8988T (cell line): ENCODE results near the gene HSPA4.
"Not testable (repeated sequence)": the region's sequence is repeated elsewhere in the genome, so short reads cannot be mapped to it uniquely, and the experiment has no call there.

ENCODE experiments used
- DNase-seq: peaks from one replicate; pipeline ENCODE4 v3.0.0; 2011

Gene HSPA4

GRCh38 chr5:133051061-133051541, 712 bp upstream of the HSPA4 start:
- DNase-seq: no peak

- no peak for DNase-seq
Measured at GRCh38 chr5:133052317-133053175, 733 bp downstream of the HSPA4 start.

GRCh38 chr5:133053448-133053847, 1.6 kb downstream of the HSPA4 start:
- no peak for DNase-seq

- DNase-seq: no peak
Measured at GRCh38 chr5:133054697-133055471, 3.1 kb downstream of the HSPA4 start.

GRCh38 chr5:133056891-133057290, 5.1 kb downstream of the HSPA4 start:
- no peak for DNase-seq

- DNase-seq: no peak
Measured at GRCh38 chr5:133059621-133060020, 7.8 kb downstream of the HSPA4 start.

GRCh38 chr5:133062276-133062675, 10.5 kb downstream of the HSPA4 start:
- no peak for DNase-seq

- DNase-seq: no peak
Measured at GRCh38 chr5:133063965-133064364, 12.2 kb downstream of the HSPA4 start.

GRCh38 chr5:133065471-133065870, 13.7 kb downstream of the HSPA4 start:
- DNase-seq: no peak

- no peak for DNase-seq
Measured at GRCh38 chr5:133066045-133066444, 14.2 kb downstream of the HSPA4 start.

GRCh38 chr5:133072021-133072420, 20.2 kb downstream of the HSPA4 start:
- DNase-seq: no peak

- no peak for DNase-seq
Measured at GRCh38 chr5:133075572-133076536, 24.0 kb downstream of the HSPA4 start.

GRCh38 chr5:133079048-133079447, 27.2 kb downstream of the HSPA4 start:
- DNase-seq: no peak

GRCh38 chr5:133081036-133081435, 29.2 kb downstream of the HSPA4 start:
- DNase-seq: no peak

GRCh38 chr5:133081703-133082102, 29.9 kb downstream of the HSPA4 start:
- DNase-seq: no peak

GRCh38 chr5:133082128-133082527, 30.3 kb downstream of the HSPA4 start:
- DNase-seq: no peak

GRCh38 chr5:133083901-133084300, 32.1 kb downstream of the HSPA4 start:
- no peak for DNase-seq

GRCh38 chr5:133085171-133085570, 33.4 kb downstream of the HSPA4 start:
- DNase-seq: not testable (repeated sequence)

- no peak for DNase-seq
Measured at GRCh38 chr5:133086366-133086875, 34.6 kb downstream of the HSPA4 start.

- DNase-seq: no peak
Measured at GRCh38 chr5:133088064-133088463, 36.3 kb downstream of the HSPA4 start.

- DNase-seq: no peak
Measured at GRCh38 chr5:133091034-133091433, 39.2 kb downstream of the HSPA4 start.

GRCh38 chr5:133106343-133106742, 54.5 kb downstream of the HSPA4 start:
- DNase-seq: no peak
